DMS53 (cell line): ENCODE measurements around the gene UROS.

Experiments
- DNase-seq: peaks from one replicate; lab custom pipeline; 2025; lab: John Stamatoyannopoulos, UW

The UROS gene

GRCh38 chr10:125762692-125763648 lies 60.1 kb downstream of the UROS start:
- no peak for DNase-seq

GRCh38 chr10:125761961-125762360 lies 61.1 kb downstream of the UROS start:
- no peak for DNase-seq

- DNase-seq = no peak
Observed at GRCh38 chr10:125757742-125758141, 65.3 kb downstream of the UROS start.

GRCh38 chr10:125756853-125757487 lies 66.1 kb downstream of the UROS start:
- DNase-seq = no peak

GRCh38 chr10:125756196-125756595 lies 66.9 kb downstream of the UROS start:
- DNase-seq = peak; percentile 34

GRCh38 chr10:125747417-125747816 lies 75.6 kb downstream of the UROS start:
- no peak for DNase-seq

- no peak for DNase-seq
Observed at GRCh38 chr10:125744909-125745308, 78.1 kb downstream of the UROS start.

GRCh38 chr10:125742465-125742864 lies 80.6 kb downstream of the UROS start:
- DNase-seq = no peak

- DNase-seq = no peak
Observed at GRCh38 chr10:125739994-125740679, 82.9 kb downstream of the UROS start.
